NCI-H446 treated with DMSO at 0.1 percent for 48 hours (cell line): ENCODE results near the gene DPYSL4.
"Not testable (repeated sequence)": the region's sequence is repeated elsewhere in the genome, so short reads cannot be mapped to it uniquely, and the experiment has no call there.

Experiments
- DNase-seq: peaks from one replicate; lab custom pipeline; 2025; lab: John Stamatoyannopoulos, UW

DPYSL4 gene

DNA sequence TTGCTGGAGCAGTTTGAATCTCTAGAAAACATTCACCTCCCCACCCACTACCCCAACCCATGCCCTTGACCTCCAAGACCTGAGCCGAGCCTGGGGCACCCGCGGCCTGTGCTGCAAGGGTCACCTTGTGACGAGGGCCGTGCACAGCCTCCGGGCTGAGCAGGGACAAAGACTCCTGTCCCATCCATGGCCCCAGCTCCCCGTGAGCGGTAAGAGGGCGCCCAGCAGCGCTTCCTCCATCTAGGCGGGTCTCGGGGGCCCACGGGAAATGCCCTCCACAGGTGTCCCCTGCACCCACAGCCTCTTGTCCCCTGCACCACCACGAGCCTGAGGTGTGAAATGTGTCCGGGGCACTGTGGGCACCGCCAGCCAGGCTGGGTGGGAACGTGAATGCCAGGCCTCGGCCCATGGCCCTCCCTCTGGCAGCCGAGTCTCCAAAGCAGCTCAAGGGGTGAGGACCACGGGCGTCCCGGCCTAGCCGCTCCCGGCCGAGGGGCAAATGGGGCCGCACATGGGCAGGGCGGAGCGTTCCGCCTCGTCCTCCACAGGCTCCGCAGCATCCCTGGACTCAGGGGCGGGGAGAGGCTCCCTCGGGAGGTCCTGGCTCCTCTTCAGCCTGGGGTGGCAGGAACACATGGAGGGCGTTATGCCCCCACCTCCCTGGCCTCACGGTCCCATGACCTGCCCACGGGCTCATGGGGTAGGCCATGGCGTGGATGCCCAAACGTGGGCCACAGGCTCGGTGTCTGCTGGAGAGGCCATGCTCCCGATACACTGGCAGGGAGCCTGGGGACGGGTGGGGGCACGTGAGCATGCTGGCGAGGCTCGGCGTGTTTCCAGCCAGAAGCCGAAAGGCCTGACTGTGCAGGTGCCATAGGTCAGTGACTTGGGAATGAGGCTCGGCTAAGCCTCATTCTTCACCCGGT, 21.1 kb downstream of the DPYSL4 start:
- no peak for DNase-seq

DNA sequence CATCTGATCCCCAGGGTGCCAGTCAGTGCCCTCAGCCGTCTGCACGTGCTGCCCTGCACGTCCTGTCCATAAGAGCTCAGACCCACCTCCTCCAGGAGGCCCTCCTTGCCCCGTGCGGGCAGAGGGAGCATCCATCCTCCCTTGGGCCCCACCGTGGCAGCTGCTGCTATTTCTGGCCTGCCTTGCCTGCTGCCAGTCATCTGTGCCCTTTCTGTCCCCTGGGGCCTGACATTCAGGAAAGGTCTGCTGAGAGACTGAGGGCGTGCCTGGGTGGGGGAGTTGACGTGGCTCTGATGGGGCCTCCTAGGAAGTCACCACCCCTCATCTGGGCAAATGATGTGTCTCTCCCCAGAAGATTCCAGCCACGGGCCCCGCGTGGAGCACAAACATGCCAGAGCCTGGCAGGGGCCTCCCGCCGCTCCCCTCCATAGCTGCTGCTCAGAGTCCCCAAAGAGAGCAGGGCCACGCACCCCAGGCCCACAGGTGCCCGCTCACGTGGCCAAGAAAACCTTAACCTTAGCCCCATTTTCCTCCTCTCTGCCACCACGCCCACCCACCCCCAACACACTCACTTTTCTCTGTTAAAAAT, 21.8 kb downstream of the DPYSL4 start:
- no peak for DNase-seq

DNA sequence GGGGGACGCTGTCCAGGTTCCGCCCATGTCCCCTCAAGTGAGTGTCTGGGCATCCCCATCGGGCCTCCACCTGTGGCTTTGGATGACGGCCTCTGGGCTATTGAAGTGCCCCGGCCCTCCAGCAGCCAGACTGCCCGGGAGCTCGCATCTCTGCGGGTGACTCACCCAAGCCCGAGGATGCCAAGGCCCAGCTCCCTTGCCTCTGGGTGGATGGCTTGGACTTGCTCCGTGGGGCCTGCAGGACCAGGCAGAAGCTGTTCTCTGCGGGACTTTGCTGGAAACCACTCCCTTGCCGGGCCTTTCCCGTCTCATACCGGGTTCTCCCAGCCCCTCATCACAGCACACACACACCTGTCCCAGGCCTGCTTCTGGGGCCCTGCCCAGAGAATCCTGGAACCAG, 22.4 kb downstream of the DPYSL4 start:
- DNase-seq, result no peak

DNA sequence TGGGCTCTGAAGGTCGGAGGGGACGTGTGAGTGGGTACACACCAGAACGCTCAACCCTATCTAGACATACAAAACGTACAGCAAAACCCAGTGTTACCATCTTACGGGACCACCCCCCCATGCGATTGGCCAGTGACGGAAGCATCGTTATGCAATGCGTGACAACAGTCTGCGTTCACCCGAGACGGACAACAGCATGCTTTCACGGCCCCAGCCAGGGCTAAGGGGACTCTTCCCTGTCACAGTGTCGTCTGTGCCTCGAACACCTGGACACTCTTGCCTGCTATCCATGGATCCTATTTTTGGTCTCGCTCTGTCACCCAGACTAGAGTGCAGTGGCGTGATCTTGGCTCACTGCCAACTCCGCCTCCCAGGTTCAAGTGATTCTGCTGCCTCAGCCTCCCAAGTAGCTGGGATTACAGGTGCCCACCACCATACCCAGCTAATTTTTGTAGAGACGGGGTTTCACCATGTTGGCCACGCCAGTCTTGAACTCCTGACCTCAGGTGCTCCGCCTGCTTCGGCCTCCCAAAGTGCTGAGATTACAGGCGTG, 23.3 kb downstream of the DPYSL4 start:
- DNase-seq, result no peak

DNA sequence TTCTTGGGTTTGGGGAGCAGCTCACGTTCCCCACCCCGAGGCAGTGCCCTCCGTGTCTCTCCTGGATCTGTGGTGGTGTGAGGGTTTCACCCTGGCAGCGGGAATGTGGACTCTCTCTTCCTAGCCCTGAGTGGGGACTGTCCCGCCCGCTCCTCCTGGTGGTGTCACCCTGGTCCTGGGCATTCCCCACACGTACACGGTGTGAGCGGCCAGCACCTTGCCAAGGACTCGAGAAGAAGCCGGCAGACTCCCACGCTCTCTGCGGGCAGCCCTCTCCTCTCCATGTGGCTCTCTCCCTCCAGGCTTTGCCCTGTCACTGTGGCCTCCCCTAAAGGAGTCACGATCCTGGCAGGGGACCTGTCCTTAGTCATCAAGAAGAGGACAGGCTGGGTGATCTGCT, 24.0 kb downstream of the DPYSL4 start:
- no peak for DNase-seq

DNA sequence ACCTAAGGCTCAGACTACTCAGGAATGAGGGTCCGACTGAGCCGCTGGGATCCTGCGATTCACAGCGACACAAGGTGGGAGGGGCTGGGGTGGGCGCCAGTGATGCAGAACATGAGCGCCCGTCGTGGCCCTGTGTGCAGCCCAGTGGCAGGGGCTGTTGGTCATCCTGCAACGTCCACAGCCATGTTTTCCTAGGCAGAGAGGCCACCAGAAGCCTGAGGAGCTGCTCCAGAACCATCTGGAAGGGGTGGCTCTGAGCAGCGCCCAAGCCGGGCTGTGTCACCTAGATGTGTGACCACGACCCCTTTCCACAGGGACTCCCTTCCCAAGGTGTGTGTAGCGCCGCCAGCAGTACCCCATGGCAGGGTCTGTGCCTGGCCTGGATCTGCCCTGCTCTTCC, 24.5 kb downstream of the DPYSL4 start:
- no peak for DNase-seq

DNA sequence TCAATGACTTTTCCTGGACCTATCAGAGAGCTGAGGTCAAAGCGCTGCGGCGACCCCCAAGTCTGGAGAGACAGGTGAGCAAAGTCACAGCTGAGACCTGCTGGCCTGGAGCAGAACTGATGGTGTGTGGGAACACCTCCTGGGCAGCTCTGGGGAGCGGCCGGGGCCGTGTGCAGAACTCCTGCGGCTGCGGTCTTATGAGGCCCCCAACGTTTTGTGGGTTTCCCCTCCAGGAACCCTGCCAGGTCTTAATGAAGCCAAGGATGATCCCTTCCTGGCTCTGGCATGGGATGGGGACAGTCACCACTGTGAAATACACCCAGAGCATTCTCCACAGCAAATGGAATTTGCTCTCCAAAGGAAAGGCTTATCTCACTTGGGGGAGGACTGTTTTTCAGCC, 26.1 kb downstream of the DPYSL4 start:
- DNase-seq, result no peak

DNA sequence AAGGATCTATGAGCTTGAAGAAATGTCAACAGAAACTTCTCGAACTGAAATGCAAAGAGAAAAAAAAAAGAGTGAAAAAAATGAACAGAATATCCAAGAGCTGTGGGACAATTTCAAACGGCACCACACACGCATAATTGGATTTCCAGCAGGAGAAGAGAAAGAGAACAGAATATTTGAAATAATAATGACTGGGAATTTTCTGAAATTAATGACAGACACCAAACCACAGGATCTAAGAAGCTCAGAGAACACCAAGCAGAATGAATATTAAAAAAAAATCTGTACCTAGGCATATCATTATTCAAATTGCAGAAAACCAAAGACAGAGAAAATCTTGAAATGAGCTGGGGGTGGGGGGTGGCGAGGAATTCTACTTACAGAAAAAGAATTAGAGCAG, 27.2 kb downstream of the DPYSL4 start:
- DNase-seq, result no peak

DNA sequence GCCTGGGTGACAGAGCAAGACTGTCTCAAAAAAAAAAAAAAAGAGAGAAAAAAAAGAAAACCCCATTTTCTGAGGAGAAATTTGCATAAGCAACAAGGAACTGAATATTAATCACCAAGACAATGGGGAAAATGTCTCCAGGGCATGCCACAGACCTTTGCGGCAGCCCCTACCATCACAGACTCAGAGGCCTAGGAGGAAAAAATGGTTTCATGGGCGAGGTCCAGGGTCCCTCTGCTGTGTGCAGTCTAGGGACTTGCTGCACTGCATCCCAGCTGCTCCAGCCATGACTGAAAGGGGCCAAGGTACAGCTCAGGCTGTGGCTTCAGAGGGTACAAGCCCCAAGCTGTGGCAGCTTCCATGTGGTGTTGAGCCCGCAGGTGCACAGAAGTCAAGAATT, 29.7 kb downstream of the DPYSL4 start:
- DNase-seq, result not testable (repeated sequence)

DNA sequence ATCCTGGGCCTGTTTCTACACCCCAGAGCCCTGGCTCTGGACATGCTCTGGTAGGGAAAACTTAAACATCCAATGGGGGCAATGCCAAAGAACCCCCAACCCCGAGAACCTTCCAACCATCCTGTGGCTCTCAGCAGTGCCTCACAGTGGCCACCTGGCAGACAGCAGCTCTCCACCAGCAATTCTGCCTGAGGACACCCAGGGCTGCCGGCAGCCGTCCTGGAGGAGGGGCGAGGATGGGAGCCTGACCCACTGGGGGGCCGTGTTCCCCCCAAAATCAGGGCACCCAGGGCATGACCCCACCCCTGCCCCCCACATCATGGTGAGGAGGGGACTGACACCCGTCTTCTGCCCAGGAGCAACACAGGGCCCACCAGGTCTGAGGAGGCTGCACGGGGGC, 32.7 kb downstream of the DPYSL4 start:
- no peak for DNase-seq

DNA sequence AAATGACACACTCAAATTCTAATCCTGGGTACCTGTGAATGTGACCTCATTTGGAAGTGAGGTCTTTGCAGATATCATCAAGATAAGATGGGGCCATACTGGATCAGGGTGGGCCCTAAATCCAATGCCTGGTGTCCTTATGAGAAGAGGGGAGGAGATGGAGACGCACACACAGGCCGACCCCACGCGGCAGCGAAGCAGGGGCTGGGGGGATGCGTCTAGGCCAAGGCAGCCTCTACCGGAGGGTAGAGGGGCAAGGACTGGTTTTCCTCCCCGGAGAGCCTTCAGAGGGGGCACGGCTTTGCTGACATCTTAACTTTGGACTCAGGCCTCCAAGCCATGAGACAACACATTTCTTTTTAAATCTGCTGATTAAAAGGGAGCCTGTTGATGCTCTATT, 33.3 kb downstream of the DPYSL4 start:
- DNase-seq, result no peak

DNA sequence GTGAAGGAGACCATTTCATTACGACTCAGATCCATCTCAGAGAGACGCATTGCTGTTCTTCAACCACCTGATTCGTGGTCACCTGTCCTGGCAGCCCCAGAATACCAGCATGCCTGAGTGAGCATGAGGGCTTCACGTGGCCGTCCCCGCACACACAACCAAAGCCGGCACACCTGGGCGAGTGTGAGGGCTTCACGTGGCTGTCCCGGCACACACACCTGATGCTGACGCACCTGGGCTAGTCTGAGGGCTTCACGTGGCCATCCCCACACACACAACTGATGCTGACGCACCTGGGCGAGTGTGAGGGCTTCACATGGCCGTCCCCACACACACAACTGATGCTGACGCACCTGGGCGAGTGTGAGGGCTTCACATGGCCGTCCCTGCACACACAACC, 34.2 kb downstream of the DPYSL4 start:
- DNase-seq, result not testable (repeated sequence)

DNA sequence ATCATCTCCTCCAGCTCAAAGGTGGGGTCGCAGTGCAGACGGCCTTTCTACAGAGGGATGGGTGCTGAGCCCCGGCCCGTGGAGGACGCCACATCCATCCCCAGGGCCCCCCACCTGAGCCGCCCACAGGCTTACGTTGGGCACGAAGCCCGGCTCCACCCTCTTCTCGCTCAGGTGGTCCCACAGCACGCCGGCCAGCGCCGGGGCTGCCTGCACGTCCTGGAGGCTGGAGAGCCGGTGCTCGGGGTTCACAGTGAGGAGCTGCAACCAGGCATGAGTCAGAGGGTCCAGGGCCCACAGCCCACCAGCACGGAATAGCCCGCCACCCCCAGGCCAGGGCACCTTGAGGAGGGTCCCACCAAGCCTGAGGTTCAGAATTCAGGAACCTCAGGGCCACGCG, 36.0 kb downstream of the DPYSL4 start:
- DNase-seq, result no peak

DNA sequence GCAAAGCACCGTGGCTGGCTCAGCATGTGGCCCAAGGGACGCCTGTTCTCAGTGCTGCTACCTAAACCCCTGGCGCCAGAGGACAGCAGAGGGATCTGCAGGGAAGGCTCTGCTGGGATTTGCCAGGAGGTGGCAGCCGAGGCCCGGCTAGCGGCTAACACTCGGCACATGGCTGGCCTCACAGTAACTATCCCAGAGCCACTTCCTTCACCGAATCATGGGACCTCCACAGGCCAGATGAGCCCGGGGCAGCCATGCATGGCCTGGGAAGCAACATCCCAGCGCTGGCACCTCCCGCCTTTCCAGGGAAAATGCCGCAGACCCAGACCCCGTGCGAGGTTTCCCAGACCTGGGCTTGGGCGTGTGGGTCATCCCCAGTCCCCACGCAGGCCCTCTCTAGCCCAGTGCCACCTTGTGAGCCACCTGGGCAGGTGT, 36.4 kb downstream of the DPYSL4 start:
- no peak for DNase-seq

DNA sequence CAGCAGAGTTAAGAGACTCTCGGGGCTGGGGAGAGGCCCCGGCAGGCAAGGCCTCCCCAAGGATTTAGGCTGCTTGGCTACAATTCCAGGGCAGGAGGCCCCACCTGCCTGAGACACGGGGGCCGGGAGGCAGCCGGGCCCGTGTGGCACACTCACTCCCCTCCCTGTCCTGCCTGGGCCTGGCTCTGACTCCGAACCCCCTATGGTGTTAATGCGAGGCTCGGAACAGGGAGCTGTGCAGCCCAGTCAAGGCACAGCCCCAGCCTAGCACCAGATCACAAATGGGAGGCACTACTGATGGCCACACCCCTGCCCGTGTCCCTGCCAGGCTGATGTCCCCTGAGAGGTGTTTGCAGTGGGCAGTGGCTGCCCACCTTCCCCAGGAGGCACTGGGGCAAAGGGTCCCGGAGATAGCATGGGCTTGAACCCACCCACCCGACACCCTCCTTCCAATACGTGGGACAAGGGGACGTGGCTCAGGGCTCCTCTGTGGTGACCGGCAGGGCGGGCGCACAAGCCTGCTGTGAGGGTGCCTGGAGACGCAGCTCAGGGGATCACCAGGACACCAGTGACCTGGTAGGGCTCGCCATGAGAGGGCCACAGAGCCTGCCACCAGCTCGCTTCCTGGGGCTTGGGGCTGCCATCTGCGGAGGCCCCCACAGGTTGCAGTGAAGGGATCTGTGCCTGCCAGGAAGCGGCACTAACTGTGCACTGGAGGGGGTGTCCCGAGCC, 37.0 kb downstream of the DPYSL4 start:
- DNase-seq, result no peak

DNA sequence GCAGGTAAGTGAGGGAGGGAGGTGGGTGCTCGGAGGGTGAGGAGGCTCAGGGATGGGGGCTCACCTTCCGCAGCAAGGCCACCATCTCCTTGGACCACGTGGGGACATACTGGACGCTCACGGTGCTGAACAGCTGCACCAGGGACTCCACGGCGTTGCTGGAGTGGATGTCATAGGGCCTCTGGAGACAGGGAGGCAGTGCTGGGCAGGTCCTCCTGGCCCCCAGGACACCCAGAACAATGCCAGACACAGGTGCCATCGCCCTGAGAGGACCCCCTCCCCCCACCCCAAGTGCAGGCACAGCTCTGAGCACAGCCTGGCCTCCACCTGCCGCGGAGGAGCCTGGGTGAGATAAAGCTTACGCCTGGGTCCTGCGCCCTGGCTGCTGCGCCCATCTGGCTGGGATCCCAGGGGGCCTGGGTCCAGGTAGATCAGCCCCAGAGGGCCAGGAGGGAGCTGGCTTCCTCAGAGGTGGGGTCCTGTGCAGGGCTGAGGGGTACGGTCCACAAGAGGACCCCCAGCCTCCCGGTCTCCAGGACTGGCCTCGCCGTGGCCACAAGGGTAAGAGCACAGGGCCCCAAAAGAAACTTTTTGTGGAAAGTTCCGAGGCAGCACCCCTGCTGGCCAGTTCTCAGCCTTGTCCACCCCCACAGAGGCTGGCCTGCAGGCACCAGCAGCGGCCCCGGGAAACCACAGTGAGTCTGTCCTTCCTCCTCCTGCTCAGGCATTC, 37.8 kb downstream of the DPYSL4 start:
- no peak for DNase-seq

DNA sequence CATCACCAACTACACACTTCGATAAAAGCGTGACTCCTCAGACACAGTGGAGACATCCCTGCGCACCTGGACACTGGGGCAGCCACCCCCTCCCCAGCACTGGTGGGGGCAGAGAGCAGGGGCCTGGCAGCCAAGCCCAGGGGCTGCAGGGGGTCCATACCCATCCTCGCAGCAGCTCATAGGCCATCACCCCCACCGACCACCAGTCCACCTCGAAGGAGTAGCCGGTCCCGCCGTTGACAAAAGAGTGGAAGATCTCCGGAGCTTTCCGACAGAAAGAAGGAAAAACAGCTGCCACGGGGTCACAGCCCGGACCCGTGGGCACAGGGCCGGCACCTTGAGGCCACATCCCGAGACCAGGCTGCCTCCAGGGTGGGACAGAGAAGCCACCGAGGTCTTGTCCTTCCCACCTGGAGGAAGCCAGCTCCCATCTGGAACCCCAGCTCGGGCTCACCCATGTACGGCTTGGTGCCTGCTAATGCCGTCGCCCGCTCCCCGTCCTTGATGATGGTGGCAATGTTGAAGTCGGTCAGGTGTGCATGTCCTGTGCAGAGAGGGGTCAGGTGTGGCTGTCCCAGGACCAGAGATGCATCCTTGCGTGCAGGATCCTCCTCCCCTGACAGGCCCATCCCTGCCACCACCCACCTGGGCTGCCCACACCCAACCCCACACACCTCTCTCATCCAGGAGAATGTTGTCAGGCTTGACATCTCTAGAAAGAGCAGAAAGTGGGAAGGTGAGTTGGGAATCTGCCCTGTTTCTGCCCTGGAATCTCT, 38.5 kb downstream of the DPYSL4 start:
- no peak for DNase-seq

DNA sequence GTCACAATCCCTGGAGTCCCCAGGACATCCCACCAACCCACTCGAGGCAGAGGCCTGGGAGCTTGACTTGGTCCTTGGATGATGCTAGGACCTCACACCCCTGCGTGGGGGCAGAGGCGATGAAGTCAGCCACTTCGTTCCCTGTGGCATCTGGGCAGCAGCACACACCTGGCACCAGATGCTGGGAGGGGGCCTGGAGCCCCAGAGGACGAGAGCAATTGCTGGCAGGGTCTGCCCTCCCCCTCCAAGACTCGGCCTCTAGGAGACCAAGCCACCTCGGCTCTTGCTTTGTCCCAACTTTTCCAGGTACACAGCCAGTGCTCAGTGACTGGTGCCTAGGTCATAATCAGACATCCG, 39.1 kb downstream of the DPYSL4 start:
- DNase-seq, result no peak

DNA sequence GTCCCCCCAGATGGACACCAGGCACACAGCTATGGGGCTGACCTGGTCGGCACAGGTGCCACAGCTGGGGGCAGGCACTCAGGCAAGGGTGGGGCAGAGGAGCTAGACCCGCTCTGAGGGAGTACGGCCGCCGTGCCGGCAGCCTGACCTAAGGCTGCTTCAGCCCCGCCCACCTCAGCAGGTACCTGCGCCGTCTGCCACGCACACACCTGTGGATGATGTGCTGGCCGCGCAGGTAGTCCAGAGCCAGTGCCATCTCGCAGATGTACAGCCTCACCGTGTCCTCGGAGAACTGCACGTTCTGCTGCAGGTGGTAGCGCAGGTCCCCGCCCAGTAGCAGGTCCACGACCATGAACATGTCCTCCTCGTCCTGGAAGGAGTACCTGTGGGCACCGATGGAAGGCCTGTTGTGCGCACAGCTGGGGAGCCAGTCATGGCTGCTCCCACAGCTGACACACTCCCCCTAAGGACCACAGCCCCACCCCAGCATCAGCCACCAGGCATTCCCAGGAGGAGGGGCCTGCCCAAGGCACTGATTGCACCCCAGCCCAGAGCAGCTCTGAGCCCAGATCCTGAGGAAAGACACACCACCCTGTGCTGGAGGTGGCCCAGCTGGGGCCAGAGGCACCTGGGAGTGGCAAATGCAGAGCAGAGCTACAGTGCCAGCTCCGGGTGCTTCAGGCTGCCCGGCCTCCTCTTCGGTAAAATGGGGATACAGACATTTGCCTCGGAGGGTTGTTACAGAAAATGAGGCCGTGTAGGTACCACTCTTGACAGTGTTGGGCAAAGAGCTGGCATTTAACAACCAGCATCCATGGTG, 40.0 kb downstream of the DPYSL4 start:
- no peak for DNase-seq

DNA sequence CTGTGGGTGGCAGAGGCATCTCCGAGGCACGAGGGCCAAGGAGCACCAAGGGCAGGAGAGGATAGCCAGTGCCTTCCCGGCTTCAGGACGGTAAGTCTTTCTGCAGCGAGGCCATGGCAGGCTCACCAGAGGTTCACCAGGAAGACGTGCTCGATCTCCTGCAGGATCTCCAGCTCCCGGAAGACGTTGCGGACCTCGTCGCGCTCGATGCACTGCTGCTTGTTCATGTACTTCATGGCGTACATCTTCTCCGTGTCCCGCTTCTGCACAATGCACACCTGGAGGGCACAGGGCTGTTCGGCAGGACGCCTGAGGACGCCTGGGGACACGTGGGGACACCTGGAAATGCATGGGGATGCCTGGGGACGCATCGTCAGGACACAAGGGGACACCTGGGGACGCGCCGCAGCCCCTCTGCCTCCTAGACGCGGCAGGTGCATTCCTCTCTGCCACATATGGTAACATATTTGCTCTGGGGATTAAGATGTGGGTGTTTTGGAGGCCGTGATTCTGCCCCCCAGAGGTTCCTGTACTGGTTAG, 41.2 kb downstream of the DPYSL4 start:
- DNase-seq, result no peak
